Measurements from ENCODE around the gene BRAF.

- TF ChIP-seq ZNF10 (tag by site-specific recombination; IDR thresholded peaks at IDR 0.05): no peak
- no peak for TF ChIP-seq CTCF (tag by site-specific recombination; IDR thresholded peaks at IDR 0.05)
These were observed 228.6 kb downstream of the BRAF start for GRCh38 chr7:140696024-140696679.

Data from HEK293 (cell line).